CD8-positive, alpha-beta memory T cell (primary cell): Measurements from ENCODE around the gene RLBP1. TPM values are rescaled to one million over a fixed set of nuclear protein-coding genes. Genes with fewer than 3 reads are reported as not detected.

ENCODE experiments used
- CTCF ChIA-PET: fragments of 350-600 bp; sonication (Branson Sonifier 250); formaldehyde crosslinking; loops from one replicate; lab custom pipeline; 2021; ENCODE audit warnings: antibody characterized with exemption; lab: Charles Lee
- POLR2A ChIA-PET: fragments of 350-600 bp; sonication (Branson Sonifier 250); formaldehyde crosslinking; loops from one replicate; lab custom pipeline; 2021; ENCODE audit warnings: antibody characterized with exemption; lab: Charles Lee
- DNase-seq, 5 donors: peaks; one replicate each; pipeline versions ENCODE4 v3.0.0 to v3.0.0-alpha.2; 2020 to 2022; ENCODE audit warnings: mixed read lengths in 1 of 5
- H3K27ac ChIP-seq: one replicate; pipeline ENCODE4 v1.7.0; 2013; ENCODE audit warnings: low read depth, mild to moderate bottlenecking, low read length, moderate library complexity
- H3K27me3 ChIP-seq: 2 replicates; pipeline ENCODE4 v1.7.0; 2013; ENCODE audit warnings: low read length, mild to moderate bottlenecking; ENCODE audit not compliant: insufficient read depth, poor library complexity, severe bottlenecking
- H3K36me3 ChIP-seq: 2 replicates; pipeline ENCODE4 v1.7.0; 2013; ENCODE audit warnings: mild to moderate bottlenecking, low read length, moderate library complexity; ENCODE audit not compliant: insufficient read depth
- H3K4me1 ChIP-seq: 2 replicates; pipeline ENCODE4 v1.7.0; 2013; ENCODE audit warnings: mild to moderate bottlenecking, low read length, moderate library complexity; ENCODE audit not compliant: insufficient read depth
- H3K4me3 ChIP-seq: 2 replicates; pipeline ENCODE4 v1.7.0; 2013; ENCODE audit warnings: mild to moderate bottlenecking, low read length
- H3K9me3 ChIP-seq: 2 replicates; pipeline ENCODE4 v1.7.0; 2013; ENCODE audit warnings: mild to moderate bottlenecking, low read length
- H3K27ac Mint-ChIP-seq, 8 donors: one replicate each; pipeline ENCODE4 v1.8.0; 2020 to 2021; ENCODE audit warnings: mixed read lengths in 8 of 8, mild to moderate bottlenecking in 6 of 8, inconsistent platforms in 3 of 8, moderate library complexity in 3 of 8
- H3K27me3 Mint-ChIP-seq, 2 donors: one replicate each; pipeline ENCODE4 v1.8.0; 2020 to 2021; ENCODE audit warnings: mixed read lengths in 2 of 2, mild to moderate bottlenecking in 1 of 2, moderate library complexity in 1 of 2
- H3K36me3 Mint-ChIP-seq, 3 donors: one replicate each; pipeline ENCODE4 v1.8.0; 2020 to 2021; ENCODE audit warnings: mixed read lengths in 3 of 3, inconsistent platforms in 1 of 3, mild to moderate bottlenecking in 1 of 3
- H3K4me1 Mint-ChIP-seq, 3 donors: one replicate each; pipeline ENCODE4 v1.8.0; 2020 to 2021; ENCODE audit warnings: mixed read lengths in 3 of 3, inconsistent platforms in 1 of 3, mild to moderate bottlenecking in 1 of 3
- H3K4me3 Mint-ChIP-seq, 7 donors: one replicate each; pipeline ENCODE4 v1.8.0; 2020 to 2021; ENCODE audit warnings: mixed read lengths in 7 of 7, mild to moderate bottlenecking in 6 of 7, moderate library complexity in 4 of 7, inconsistent platforms in 2 of 7
- H3K9me3 Mint-ChIP-seq, 5 donors: one replicate each; pipeline ENCODE4 v1.8.0; 2020 to 2022; ENCODE audit warnings: mixed read lengths in 5 of 5, mild to moderate bottlenecking in 3 of 5, moderate library complexity in 2 of 5, inconsistent platforms in 1 of 5
- polyA plus RNA-seq: library from polyadenylated mRNA; unstranded; fragments of 300-500 nt; fragmentation: Illumina TruSeq; gene quantifications from one replicate; pipeline ENCODE4 v1.2.3, GENCODE V29; 2021
- total RNA-seq, 2 experiments: library from RNA; stranded (reverse); gene quantifications; one replicate each; pipeline ENCODE4 v1.2.3, GENCODE V29; 2021

RLBP1 gene
- total and polyA plus RNA-seq, 3 experiments from 2014 or later = not detected

DNA sequence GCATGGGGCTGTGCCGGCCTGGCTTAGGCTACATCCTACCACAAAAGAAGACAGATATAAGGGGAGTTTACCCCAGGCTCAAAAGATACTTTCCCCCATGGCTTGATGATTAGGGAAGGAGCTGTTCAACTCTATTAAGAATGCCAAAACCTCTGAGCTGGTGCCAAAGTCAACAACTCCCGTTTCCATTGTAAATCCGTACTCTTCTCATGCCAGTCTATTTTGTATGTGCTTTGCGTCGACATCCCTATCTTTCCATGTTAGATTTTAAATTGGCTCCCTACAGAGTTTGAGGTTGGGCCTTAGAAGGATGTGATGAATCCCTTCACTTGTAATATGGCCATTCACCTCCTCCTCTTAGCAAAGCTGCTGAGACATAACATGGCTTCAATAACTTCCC lies 46.9 kb downstream of the RLBP1 start:
- no peak overlapping the region for H3K27ac ChIP-seq
- Mint-ChIP-seq H3K4me3 (no peak overlapping the region), H3K4me1 (peaks cover 3 to 6% (median 5%) of the 10 kb centered on the region in 3 donors), H3K27ac (peak overlapping the region in 2 of 8 donors; percentile 14 to 51), H3K36me3 (peaks cover 6 to 65% (median 16%) of the 10 kb centered on the region in 3 donors), H3K27me3 (no peaks in the 10 kb centered on the region), H3K9me3 (no peaks in the 10 kb centered on the region)
- no peak for DNase-seq
- ChIA-PET POLR2A (no interaction called here), CTCF (interaction anchor here (1.1 to 1.6 kb wide), 2 partner anchors 117 to 279 kb away, joined by 3 to 5 read pairs; partner anchors contain the start of gene HAPLN3)
- no peaks in the 10 kb centered on the region for H3K9me3 ChIP-seq
- H3K4me3 ChIP-seq = no peak overlapping the region
- H3K36me3 ChIP-seq = peaks cover 10% of the 10 kb centered on the region
- H3K27me3 ChIP-seq = no peaks in the 10 kb centered on the region
- no peaks in the 10 kb centered on the region for H3K4me1 ChIP-seq

DNA sequence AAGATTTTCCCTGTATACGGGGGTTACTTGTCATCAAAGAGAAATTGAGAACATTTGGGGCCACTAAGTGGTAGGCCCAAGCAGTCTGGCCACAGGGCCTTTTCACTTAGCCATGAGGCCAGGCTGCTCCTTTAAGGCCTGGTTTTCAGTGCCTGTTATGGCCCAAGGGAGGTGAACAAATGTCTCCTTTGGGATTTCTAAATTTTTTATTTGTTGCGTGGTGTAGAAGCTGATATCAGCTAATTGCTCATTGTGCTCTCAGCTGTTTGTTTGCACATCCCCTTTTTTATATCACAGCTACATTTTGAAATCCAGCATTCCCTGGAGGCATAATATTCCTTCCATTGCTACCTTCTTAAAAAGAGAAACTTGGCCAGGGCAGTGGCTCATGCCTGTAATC lies 48.5 kb downstream of the RLBP1 start:
- Histone ChIP-seq H3K4me3 (no peak overlapping the region), H3K9me3 (no peaks in the 10 kb centered on the region), H3K4me1 (no peaks in the 10 kb centered on the region), H3K27me3 (no peaks in the 10 kb centered on the region), H3K27ac (no peak overlapping the region), H3K36me3 (peaks cover 10% of the 10 kb centered on the region)
- H3K4me3 Mint-ChIP-seq = no peak overlapping the region
- peaks cover 6 to 54% (median 15%) of the 10 kb centered on the region in 3 donors for H3K36me3 Mint-ChIP-seq
- no peaks in the 10 kb centered on the region for H3K27me3 Mint-ChIP-seq
- POLR2A ChIA-PET = no interaction called here
- no peak overlapping the region for H3K27ac Mint-ChIP-seq
- H3K9me3 Mint-ChIP-seq = no peaks in the 10 kb centered on the region
- CTCF ChIA-PET = interaction anchor here (0.7 to 1.6 kb wide), 3 partner anchors 10 to 252 kb away, joined by 3 to 5 read pairs (median 3); no protein-coding TSS in a partner anchor
- no peak for DNase-seq
- peaks cover 4 to 9% (median 5%) of the 10 kb centered on the region in 3 donors for H3K4me1 Mint-ChIP-seq

DNA sequence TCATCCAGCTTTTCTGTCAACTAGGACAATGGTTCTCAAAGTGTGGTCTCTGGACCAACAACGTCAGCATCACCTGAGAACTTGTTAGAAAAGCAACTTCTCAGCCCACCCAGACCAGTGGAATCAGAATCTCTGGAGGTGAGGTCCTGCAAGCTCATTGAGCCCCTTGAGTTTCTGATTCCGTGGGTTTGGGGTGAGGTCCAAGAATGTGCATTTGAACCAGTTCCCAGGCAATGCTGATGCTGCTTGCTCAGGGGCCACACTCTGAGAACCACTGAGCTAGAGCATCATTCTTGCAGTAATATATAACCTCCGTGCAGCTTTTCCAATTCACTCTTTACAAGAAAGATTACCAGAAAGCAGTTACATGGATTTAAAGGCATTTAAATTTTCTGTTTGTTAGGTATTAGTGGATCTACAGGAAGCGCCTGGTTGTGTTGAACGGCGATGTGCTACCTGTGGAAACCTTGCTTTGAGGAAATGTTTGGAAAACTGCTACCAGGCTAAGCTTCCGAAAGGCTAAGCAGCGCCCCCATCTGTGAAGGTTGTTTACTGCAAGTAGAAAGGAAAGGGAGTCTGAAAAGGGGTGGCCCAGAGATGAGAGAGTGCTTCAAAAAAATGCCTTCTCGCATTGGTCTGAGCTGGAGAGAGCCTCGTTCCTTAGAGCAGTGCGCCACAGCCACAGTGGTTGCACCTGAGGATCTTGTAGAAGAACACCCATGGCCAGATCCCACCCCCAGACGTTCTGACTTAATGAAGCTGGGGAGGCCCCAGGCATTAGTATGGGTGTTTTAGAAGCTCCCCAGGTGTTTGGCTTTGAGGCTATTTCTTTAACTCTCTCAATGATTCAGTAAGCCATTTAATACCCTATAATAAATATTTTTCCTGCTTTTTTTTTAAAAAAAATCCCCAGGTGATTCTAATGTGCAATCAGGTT lies 50.0 kb downstream of the RLBP1 start:
- Mint-ChIP-seq H3K4me1 (peaks cover 5 to 9% (median 7%) of the 10 kb centered on the region in 3 donors), H3K27me3 (no peaks in the 10 kb centered on the region), H3K27ac (no peak overlapping the region), H3K36me3 (peaks cover 4 to 39% (median 4%) of the 10 kb centered on the region in 3 donors), H3K9me3 (no peaks in the 10 kb centered on the region), H3K4me3 (no peak overlapping the region)
- ChIA-PET CTCF (interaction anchor here (0.8 to 2.3 kb wide), 8 partner anchors 13 to 114 kb away, joined by 3 to 21 read pairs (median 4); no protein-coding TSS in a partner anchor), POLR2A (no interaction called here)
- Histone ChIP-seq H3K4me1 (no peaks in the 10 kb centered on the region), H3K9me3 (no peaks in the 10 kb centered on the region), H3K36me3 (peaks cover 8% of the 10 kb centered on the region), H3K4me3 (no peak overlapping the region), H3K27me3 (no peaks in the 10 kb centered on the region), H3K27ac (no peak overlapping the region)
- DNase-seq = peak in 3 of 5 donors; percentile 7 to 10 (median 9)

DNA sequence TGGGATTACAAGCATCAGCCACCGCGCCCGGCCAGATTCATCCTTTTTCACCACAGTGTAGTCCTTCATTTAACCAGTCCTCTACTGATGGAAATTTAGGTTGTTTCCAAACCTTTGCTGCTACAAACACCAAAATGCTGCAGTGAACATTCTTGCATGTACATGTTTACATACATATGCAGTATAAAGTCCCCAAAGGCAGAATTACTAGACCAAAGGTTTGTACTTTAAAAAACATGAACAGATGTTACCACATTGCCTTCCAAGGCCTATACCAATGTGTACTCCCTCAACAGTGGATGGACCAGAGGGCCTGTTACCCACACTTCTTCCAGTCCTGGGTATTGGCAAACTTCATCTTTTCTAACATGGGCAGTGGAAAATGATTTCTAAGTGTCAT lies 51.0 kb downstream of the RLBP1 start:
- no peaks in the 10 kb centered on the region for H3K36me3 ChIP-seq
- H3K4me3 ChIP-seq = no peak overlapping the region
- H3K4me1 ChIP-seq = no peaks in the 10 kb centered on the region
- no peaks in the 10 kb centered on the region for H3K9me3 Mint-ChIP-seq
- H3K27ac Mint-ChIP-seq = peak overlapping the region in 2 of 8 donors; percentile 61 to 66
- ChIA-PET POLR2A (no interaction called here), CTCF (interaction anchor here (1.1 to 2.3 kb wide), 2 partner anchors 72 to 113 kb away, joined by 3 to 21 read pairs; no protein-coding TSS in a partner anchor)
- no peak for DNase-seq
- peaks cover 0 to 32% (median 2%) of the 10 kb centered on the region in 3 donors for H3K36me3 Mint-ChIP-seq
- H3K9me3 ChIP-seq = no peaks in the 10 kb centered on the region
- H3K4me3 Mint-ChIP-seq = no peak overlapping the region
- peaks cover 7 to 13% (median 11%) of the 10 kb centered on the region in 3 donors for H3K4me1 Mint-ChIP-seq
- H3K27me3 ChIP-seq = no peaks in the 10 kb centered on the region
- no peaks in the 10 kb centered on the region for H3K27me3 Mint-ChIP-seq
- no peak overlapping the region for H3K27ac ChIP-seq

DNA sequence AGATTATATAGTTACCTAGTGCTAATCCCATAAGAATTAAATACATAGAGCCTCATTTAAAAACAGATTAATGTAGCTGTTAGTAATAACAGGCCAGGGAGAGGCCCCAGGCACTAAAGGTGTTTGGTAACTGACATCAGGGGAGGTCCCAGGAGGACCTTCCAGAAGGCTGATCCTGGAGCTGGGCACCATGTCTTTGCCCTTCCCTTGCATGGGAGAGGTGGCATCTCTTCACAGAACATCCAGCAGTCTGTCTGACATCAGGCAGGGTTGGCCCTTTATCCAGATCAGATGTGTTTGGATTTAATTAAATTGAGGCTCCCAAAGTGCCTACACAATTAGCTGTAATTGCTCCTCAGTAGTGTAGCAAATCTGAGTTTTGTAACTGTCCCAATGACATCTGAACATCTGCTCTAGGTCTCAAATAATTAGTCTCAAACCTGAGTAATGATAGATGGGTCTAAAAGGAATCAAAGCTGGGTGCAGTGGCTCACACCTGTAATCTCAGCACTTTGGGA lies 53.0 kb downstream of the RLBP1 start:
- Histone ChIP-seq H3K27me3 (no peaks in the 10 kb centered on the region), H3K36me3 (no peaks in the 10 kb centered on the region), H3K27ac (no peak overlapping the region), H3K4me3 (no peak overlapping the region), H3K4me1 (no peaks in the 10 kb centered on the region), H3K9me3 (no peaks in the 10 kb centered on the region)
- Mint-ChIP-seq H3K4me1 (peaks cover 7 to 13% (median 11%) of the 10 kb centered on the region in 3 donors), H3K27ac (no peak overlapping the region), H3K36me3 (peaks cover 0 to 32% (median 2%) of the 10 kb centered on the region in 3 donors), H3K9me3 (no peaks in the 10 kb centered on the region), H3K27me3 (no peaks in the 10 kb centered on the region), H3K4me3 (no peak overlapping the region)
- DNase-seq = no peak
- ChIA-PET POLR2A (no interaction called here), CTCF (interaction anchor here (1.0 to 2.8 kb wide), 4 partner anchors 10 to 253 kb away, joined by 3 to 21 read pairs (median 4); no protein-coding TSS in a partner anchor)

DNA sequence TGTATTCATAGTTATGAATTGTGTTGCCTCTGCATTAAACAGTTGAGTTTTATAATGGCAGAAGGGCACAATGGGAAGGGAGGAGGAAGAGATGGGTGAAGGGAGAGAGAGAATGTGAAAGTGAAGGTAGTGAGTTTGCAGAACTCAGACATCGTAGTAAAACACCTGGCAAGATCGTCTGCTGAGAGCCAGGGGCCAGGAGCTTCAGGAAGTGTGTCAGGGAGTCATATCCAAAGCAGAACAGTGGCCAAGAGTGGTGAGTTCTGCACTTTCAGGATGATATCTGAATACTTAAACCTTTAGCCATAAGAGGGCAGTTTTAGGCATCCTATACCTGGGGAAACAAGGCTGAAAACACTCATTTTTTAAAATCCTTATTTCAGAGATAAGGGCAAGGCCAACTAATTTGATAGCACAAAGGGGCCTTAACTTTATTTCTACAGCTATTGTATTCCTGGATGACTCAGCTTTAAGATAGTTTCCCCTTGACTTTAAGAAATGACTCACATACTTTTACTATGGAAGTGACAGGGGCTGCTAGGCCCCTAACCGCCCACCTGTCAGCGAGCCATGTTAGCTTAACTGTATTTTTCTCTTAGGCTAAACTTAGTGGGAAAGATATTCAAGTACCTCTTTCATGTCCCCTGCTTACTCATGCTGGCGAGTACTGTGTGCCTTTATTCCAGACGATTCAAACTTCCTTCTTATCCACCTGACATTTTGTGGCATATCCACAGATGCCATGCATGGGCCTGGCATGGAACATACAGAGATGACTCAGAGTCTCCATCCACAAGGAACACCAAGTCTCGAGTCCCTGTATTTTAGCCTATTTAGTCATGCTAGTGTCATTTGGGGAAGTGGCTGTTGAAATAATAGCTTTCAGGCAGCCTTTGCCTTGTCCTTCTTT lies 53.9 kb downstream of the RLBP1 start:
- H3K27me3 ChIP-seq = no peaks in the 10 kb centered on the region
- peak overlapping the region in 2 of 7 donors; percentile 11 to 23 for H3K4me3 Mint-ChIP-seq
- H3K27ac ChIP-seq = no peak overlapping the region
- peaks cover 7 to 13% (median 11%) of the 10 kb centered on the region in 3 donors for H3K4me1 Mint-ChIP-seq
- POLR2A ChIA-PET = no interaction called here
- no peak overlapping the region for H3K4me3 ChIP-seq
- H3K4me1 ChIP-seq = no peaks in the 10 kb centered on the region
- DNase-seq = no peak
- H3K27me3 Mint-ChIP-seq = no peaks in the 10 kb centered on the region
- H3K36me3 Mint-ChIP-seq = peaks cover 1 to 34% (median 2%) of the 10 kb centered on the region in 3 donors
- CTCF ChIA-PET = interaction anchor here (1.0 to 2.8 kb wide), 7 partner anchors 10 to 252 kb away, joined by 3 to 21 read pairs (median 3); no protein-coding TSS in a partner anchor
- H3K27ac Mint-ChIP-seq = peak overlapping the region in 7 of 8 donors; percentile 5 to 79 (median 58)
- H3K9me3 ChIP-seq = no peaks in the 10 kb centered on the region
- no peaks in the 10 kb centered on the region for H3K36me3 ChIP-seq
- H3K9me3 Mint-ChIP-seq = no peaks in the 10 kb centered on the region

DNA sequence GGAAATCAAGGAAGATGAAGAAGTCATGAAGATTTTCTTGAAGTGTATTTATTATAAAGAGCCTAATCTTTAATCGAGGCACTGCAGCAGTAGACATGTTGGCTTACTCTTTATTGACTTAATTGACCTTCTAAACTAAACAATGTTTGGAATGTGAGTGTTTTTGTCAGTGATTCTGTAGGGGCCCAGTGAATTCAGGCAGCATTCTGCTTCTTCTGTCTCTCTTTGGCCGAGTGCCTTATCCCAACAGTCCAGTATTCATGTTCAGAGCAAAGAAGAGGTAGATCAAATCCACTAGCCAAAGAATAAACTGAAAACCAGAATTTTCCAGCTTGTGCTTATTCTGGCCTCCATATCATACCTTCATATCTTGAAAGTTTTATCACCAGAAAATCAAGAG lies 55.7 kb downstream of the RLBP1 start:
- POLR2A ChIA-PET = no interaction called here
- Mint-ChIP-seq H3K27me3 (no peaks in the 10 kb centered on the region), H3K4me3 (no peak overlapping the region), H3K27ac (no peak overlapping the region), H3K36me3 (peaks cover 4 to 44% (median 5%) of the 10 kb centered on the region in 3 donors), H3K9me3 (no peaks in the 10 kb centered on the region), H3K4me1 (peaks cover 9 to 13% (median 11%) of the 10 kb centered on the region in 3 donors)
- Histone ChIP-seq H3K9me3 (no peaks in the 10 kb centered on the region), H3K4me1 (no peaks in the 10 kb centered on the region), H3K4me3 (no peak overlapping the region), H3K27me3 (no peaks in the 10 kb centered on the region), H3K27ac (no peak overlapping the region), H3K36me3 (no peaks in the 10 kb centered on the region)
- CTCF ChIA-PET = interaction anchor here (1.4 kb wide), 1 partner anchor 12 kb away, joined by 3 read pairs; no protein-coding TSS in a partner anchor
- DNase-seq = no peak
